Smooth muscle cell (in vitro differentiated cells): ENCODE results near the gene FAM13A. TPM values are rescaled to one million over a fixed set of nuclear protein-coding genes. Genes with fewer than 3 reads are reported as not detected.

Source experiments
- DNase-seq: peaks from one replicate; lab custom pipeline; 2025; ENCODE audit not compliant: unreplicated experiment; lab: John Stamatoyannopoulos, UW
- H2AFZ ChIP-seq: fragments of 200-600 bp; sonication (generic); 2 replicates; pipeline ENCODE4 v1.6.0; 2016; ENCODE audit warnings: antibody characterized with exemption, low read depth, mild to moderate bottlenecking
- H3F3A ChIP-seq: fragments of 200-600 bp; sonication (generic); 2 replicates; pipeline ENCODE4 v1.6.0; 2017; ENCODE audit warnings: antibody characterized with exemption, low read depth
- H3K27ac ChIP-seq: fragments of 200-600 bp; sonication (generic); 2 replicates; pipeline ENCODE4 v1.5.1; 2016; ENCODE audit warnings: low read depth, mild to moderate bottlenecking
- H3K27me3 ChIP-seq: fragments of 200-600 bp; sonication (generic); 2 replicates; pipeline ENCODE4 v1.6.1; 2016; ENCODE audit warnings: low read depth, mild to moderate bottlenecking
- H3K36me3 ChIP-seq: fragments of 200-600 bp; sonication (generic); 2 replicates; pipeline ENCODE4 v1.5.1; 2016; ENCODE audit warnings: low read depth
- H3K4me1 ChIP-seq: fragments of 200-600 bp; sonication (generic); 2 replicates; pipeline ENCODE4 v1.5.1; 2016; ENCODE audit warnings: low read depth
- H3K4me2 ChIP-seq: fragments of 200-600 bp; sonication (generic); 2 replicates; pipeline ENCODE4 v1.6.0; 2016; ENCODE audit warnings: mild to moderate bottlenecking
- H3K4me3 ChIP-seq: fragments of 200-600 bp; sonication (generic); 2 replicates; pipeline ENCODE4 v1.5.1; 2016; ENCODE audit warnings: mild to moderate bottlenecking
- H3K79me2 ChIP-seq: fragments of 200-600 bp; sonication (generic); 2 replicates; pipeline ENCODE4 v1.6.0; 2016; ENCODE audit warnings: low read depth, mild to moderate bottlenecking
- H3K9ac ChIP-seq: fragments of 200-600 bp; sonication (generic); 2 replicates; pipeline ENCODE4 v1.6.0; 2016; ENCODE audit warnings: low read depth
- H3K9me3 ChIP-seq: fragments of 200-600 bp; sonication (generic); replicated peaks from 2 replicates; pipeline ENCODE4 v1.5.1; 2016; ENCODE audit warnings: low read depth
- H4K20me1 ChIP-seq: fragments of 200-600 bp; sonication (generic); 2 replicates; pipeline ENCODE4 v1.6.0; 2016; ENCODE audit warnings: low read depth
- CTCF ChIP-seq: fragments of 200-600 bp; sonication (generic); IDR thresholded peaks from 2 replicates; pipeline ENCODE4 v1.5.1; 2017; ENCODE audit warnings: borderline replicate concordance, mild to moderate bottlenecking, antibody characterized with exemption; ENCODE audit not compliant: insufficient read depth, poor library complexity, severe bottlenecking
- WGBS: methylation state at CpG from one replicate; pipeline ENCODE4 v1.1.7; 2016; ENCODE audit warnings: low lambda C conversion rate; 5-methylcytosine and 5-hydroxymethylcytosine counted together
- polyA plus RNA-seq: library from polyadenylated mRNA; unstranded; fragments of >200 nt; fragmentation: Nextera tagmentation; extraction: Ambion mirVana; gene quantifications from 2 replicates; pipeline ENCODE4 v1.2.1, GENCODE V29; 2016
- total RNA-seq: library from RNA; depleted of rRNA; stranded (reverse); fragments of >200 nt; gene quantifications from 2 replicates; pipeline ENCODE4 v1.2.3, GENCODE V29; 2014

The FAM13A gene
- total and polyA plus RNA-seq, 2 experiments from 2014 or later, result 14.6 to 39.9 TPM

- H3K9me3 ChIP-seq, result no peaks in the 10 kb centered on the region
- no peaks in the 10 kb centered on the region for H4K20me1 ChIP-seq
- H3K27ac ChIP-seq, result no peak overlapping the region
- no peak overlapping the region for H3K4me3 ChIP-seq
- 95% methylated on average over 2 of the region's 2 CpGs for WGBS
- no peak for DNase-seq
- H2AFZ ChIP-seq, result no peak overlapping the region
- H3K4me2 ChIP-seq, result no peak overlapping the region
- H3K4me1 ChIP-seq, result peaks cover 7% of the 10 kb centered on the region
- no peaks in the 10 kb centered on the region for H3K27me3 ChIP-seq
- no peak for TF ChIP-seq CTCF
- H3K9ac ChIP-seq, result no peak overlapping the region
- H3K79me2 ChIP-seq, result peaks cover 8% of the 10 kb centered on the region
- H3F3A ChIP-seq, result peaks cover 6% of the 10 kb centered on the region
- H3K36me3 ChIP-seq, result no peaks in the 10 kb centered on the region
Observed at GRCh38 chr4:88826771-88827170, 230.2 kb downstream of the FAM13A start.

- peaks cover 17% of the 10 kb centered on the region for H3K79me2 ChIP-seq
- H2AFZ ChIP-seq, result no peak overlapping the region
- H4K20me1 ChIP-seq, result no peaks in the 10 kb centered on the region
- H3K9ac ChIP-seq, result no peak overlapping the region
- TF ChIP-seq CTCF, result no peak
- no peak overlapping the region for H3K4me3 ChIP-seq
- H3K27me3 ChIP-seq, result no peaks in the 10 kb centered on the region
- no peaks in the 10 kb centered on the region for H3K36me3 ChIP-seq
- WGBS, result 91% methylated on average over 2 of the region's 2 CpGs
- DNase-seq, result no peak
- peaks cover 6% of the 10 kb centered on the region for H3F3A ChIP-seq
- H3K27ac ChIP-seq, result no peak overlapping the region
- H3K4me1 ChIP-seq, result peaks cover 7% of the 10 kb centered on the region
- no peaks in the 10 kb centered on the region for H3K9me3 ChIP-seq
- H3K4me2 ChIP-seq, result no peak overlapping the region
Observed at GRCh38 chr4:88825931-88826330, 231.1 kb downstream of the FAM13A start.

GRCh38 chr4:88823058-88823919 is 233.7 kb downstream of the FAM13A start:
- Histone ChIP-seq H3K4me3 (peak overlapping the region; percentile 63), H3K27me3 (no peaks in the 10 kb centered on the region), H3F3A (peaks cover 6% of the 10 kb centered on the region), H3K4me2 (peak overlapping the region; percentile 88), H3K36me3 (no peaks in the 10 kb centered on the region), H3K79me2 (peaks cover 43% of the 10 kb centered on the region), H3K9ac (peak overlapping the region; percentile 97), H2AFZ (peak overlapping the region; percentile 73), H3K9me3 (no peaks in the 10 kb centered on the region), H3K27ac (peak overlapping the region; percentile 100), H4K20me1 (peaks cover 20% of the 10 kb centered on the region), H3K4me1 (peaks cover 13% of the 10 kb centered on the region)
- no peak for TF ChIP-seq CTCF
- DNase-seq, result peak; percentile 21
- WGBS, result 4% methylated on average over 16 of the region's 16 CpGs
